Pericardium fibroblast (primary cell): Measurements from ENCODE around the gene TAS2R5. TPM values are rescaled to one million over a fixed set of nuclear protein-coding genes. Genes with fewer than 3 reads are reported as not detected.

Source experiments
- total RNA-seq: library from RNA; depleted of rRNA; stranded (reverse); fragments of >200 nt; gene quantifications from 2 replicates; pipeline ENCODE4 v1.2.3, GENCODE V29; 2015

The TAS2R5 gene, protein sequence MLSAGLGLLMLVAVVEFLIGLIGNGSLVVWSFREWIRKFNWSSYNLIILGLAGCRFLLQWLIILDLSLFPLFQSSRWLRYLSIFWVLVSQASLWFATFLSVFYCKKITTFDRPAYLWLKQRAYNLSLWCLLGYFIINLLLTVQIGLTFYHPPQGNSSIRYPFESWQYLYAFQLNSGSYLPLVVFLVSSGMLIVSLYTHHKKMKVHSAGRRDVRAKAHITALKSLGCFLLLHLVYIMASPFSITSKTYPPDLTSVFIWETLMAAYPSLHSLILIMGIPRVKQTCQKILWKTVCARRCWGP
- total RNA-seq: 0.47 and 2.0 TPM in 2 replicates

DNA sequence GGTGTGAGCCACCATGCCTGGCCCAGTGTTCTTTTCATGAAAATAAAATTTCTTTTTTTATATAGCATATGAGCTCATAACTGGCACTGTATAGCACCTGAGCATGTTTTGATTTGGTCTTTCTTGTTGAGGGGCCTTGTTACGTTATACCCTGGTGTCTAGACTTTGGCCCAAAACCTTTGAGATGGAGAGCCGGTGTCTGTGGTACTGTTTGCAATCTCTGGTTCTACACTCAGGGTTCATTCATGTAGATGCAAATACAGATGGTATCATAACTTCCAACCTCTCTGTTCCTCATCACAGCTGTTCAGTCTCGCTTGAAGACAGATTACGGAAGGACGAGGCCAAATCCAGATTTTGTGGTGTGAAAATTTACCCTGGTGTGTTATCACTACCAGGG lies at the start of gene TAS2R5:
TAS2R5 (plus strand) TSS at position 301 of the 400 bp plus-strand sequence. CDS start 145 bp downstream, outside the sequence.

GRCh38 chr7:141763797-141764196 lies 26.2 kb upstream of the TAS2R5 start, which contains the start of gene TAS2R3:
Gene TAS2R3 (plus strand): TSS chr7:141764097. CDS start chr7:141764159, 62 bp downstream.

GRCh38 chr7:141776374-141776773 lies 13.6 kb upstream of the TAS2R5 start, which contains the start of gene TAS2R4:
Gene TAS2R4 (plus strand): TSS chr7:141776674. CDS start chr7:141778489, 1,815 bp downstream.

Other genes with a start within 250 kb of the TAS2R5 start
- gene AGK, start 238.8 kb upstream of the TAS2R5 start, total RNA-seq: 15.4 and 29.9 TPM in 2 replicates
- gene DENND11, start 88.1 kb upstream of the TAS2R5 start, total RNA-seq: 2.4 and 2.6 TPM in 2 replicates
- not detected in 2 replicates for gene WEE2, start 81.9 kb upstream of the TAS2R5 start, total RNA-seq
- gene SSBP1, start 51.9 kb upstream of the TAS2R5 start, total RNA-seq: 133 and 158 TPM in 2 replicates
- 0.17 TPM in 1 of 2 replicates, not detected in the other for gene TAS2R3, start 26.1 kb upstream of the TAS2R5 start, total RNA-seq
- gene TAS2R4, start 13.5 kb upstream of the TAS2R5 start, total RNA-seq: 0.09 and 0.12 TPM in 2 replicates
- not detected in 2 replicates for gene PRSS37, start 51.3 kb downstream of the TAS2R5 start, total RNA-seq
- not detected in 2 replicates for gene OR9A4, start 126.2 kb downstream of the TAS2R5 start, total RNA-seq
- not detected in 2 replicates for gene CLEC5A, start 156.8 kb downstream of the TAS2R5 start, total RNA-seq
- not detected in 2 replicates for gene TAS2R38, start 183.6 kb downstream of the TAS2R5 start, total RNA-seq
- not detected in 2 replicates for gene MGAM, start 205.7 kb downstream of the TAS2R5 start, total RNA-seq